HG02973 (cell line): Measurements from ENCODE around the gene RGL2.

Source experiments
- ATAC-seq: cut with Tn5 transposase; IDR thresholded peaks from one replicate; pipeline ENCODE4 v1.9.1; 2021; ENCODE audit warnings: moderate library complexity; ENCODE audit not compliant: unreplicated experiment

Gene RGL2

DNA sequence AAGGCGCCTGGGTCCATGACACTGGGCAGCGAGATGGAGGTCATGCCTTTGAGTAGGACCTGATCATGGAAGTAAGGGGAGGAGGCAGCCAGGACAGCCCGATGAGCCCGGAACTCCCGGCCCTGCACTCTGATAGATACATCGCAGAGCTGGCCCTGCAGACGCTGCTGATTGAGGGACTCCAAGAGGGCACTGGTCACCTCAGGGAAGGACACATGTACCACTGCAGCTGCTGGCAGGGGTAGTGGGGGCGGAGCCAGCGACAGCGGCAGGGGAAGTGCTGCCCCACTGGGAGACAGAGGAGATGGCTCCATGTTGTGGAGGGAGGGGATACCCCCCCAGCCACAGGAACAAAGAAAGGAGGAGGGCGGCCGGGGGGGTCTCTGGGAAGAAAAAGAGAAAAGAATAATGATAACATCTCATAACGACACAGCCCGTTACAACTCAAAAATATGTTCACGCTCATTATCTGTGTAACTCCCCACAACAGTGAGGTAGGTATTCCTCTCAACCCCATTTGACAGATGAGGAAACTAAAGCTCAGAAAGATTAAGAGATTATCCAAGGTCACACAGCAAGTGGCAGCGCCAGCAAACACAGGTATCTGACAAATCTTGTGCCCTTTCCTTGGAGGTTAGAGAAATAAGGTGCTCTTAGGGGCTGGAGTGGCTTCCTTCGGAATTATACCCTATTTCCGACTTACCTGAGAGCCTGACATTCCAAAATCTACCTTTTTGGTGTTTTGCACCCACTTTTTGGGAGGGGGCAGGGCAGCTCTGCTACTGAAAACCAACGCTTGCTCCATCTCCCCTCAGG, 18.1 kb upstream of the RGL2 start:
- no peak for ATAC-seq

DNA sequence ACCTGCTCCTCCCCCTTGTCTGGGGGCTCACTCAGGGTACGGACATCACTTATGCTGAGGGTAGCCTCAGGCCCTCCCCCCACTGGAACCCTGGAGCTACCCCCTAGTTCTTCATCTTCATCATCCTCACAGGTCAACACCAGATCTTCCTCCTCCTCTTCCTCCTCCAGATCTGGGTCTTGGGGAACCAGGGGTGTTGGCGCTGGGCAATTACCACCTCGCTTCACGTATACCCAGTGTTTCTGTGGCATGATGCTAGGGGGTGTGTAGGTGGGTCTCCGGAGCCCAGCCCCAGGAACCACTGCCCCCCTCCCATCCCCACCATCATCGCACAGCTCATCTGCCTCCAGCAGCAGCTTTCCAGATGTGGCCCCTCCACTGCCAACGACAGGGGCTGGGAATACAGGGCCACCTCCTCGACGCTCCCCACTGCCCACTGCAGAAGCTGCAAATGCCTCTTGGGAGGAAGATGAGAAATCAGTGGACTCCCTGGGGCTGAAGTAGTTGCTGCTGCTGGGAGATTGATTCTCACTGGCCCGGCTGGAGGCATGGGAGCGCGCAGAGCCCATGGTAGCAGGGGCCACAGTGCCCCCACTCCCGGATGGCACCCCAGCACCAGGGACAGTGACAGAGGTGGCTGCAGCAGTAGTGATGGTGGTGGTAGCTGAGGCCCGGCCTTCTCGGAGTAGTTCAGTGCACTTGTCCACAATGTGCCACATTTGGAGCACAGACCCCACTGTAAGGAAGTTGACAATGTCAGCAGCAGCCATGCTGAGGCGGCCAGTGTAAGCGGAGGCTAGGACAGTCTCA, 17.3 kb upstream of the RGL2 start:
- no peak for ATAC-seq

DNA sequence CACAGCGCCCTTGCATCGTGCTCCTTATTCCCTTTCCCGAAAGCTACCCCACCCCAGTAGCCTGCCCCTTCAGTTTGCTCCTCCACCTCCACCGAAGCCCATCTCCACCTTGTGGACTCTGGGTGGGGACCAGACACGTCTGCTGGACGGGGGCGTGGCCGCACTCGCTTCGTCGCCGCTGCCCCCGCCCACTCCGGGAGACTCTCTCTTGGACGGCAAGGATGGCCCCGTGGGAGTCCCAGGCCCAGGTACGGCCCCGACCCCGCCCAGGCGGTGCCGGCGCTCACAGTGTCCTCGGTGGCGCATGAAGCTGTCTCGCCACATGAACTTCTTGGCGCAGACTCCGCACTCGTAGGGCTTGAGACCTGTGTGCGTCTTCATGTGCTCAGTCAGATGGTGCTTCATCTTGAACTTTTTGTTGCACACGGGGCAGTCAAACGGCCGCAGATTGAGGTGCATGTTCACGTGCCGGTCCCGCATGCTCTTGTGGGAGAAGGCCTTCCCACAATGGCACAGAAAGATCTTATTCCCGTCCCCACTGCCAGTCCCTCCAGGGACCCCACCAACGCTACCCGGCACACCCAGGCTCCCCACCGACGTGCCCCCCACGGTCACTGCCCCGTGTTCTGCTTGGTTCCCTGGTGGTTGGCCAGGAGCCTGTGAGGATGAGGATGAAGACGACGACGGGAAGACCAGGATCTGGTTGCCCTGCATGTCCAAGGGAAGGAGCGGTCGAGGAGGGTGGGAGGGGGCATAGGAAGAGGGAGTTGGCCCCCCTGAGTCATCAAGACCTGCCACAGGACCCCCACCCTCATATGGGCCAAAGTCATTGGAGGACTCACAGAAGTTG, 16.4 kb upstream of the RGL2 start:
- ATAC-seq, result no peak

DNA sequence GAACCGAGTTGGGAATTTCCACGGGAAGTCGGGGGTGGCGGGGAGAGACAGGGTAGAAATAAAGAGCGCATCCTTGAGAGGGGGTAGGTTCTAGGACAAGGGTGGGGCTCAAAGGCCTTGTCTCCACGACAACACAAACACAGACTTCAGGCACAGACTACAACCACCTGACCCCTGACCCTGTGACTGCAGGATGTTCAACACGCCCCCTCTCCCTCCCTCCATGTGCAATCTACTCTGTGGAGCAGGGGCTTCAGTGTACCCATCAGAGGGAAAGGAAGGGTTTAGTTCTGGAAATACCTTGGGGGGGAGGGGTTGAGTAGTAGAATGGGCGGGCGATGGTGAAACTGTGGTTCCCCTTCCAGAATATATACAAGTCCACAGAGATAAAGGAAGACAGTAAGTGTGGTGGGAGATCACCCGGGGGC, 15.8 kb upstream of the RGL2 start:
- ATAC-seq, result no peak

DNA sequence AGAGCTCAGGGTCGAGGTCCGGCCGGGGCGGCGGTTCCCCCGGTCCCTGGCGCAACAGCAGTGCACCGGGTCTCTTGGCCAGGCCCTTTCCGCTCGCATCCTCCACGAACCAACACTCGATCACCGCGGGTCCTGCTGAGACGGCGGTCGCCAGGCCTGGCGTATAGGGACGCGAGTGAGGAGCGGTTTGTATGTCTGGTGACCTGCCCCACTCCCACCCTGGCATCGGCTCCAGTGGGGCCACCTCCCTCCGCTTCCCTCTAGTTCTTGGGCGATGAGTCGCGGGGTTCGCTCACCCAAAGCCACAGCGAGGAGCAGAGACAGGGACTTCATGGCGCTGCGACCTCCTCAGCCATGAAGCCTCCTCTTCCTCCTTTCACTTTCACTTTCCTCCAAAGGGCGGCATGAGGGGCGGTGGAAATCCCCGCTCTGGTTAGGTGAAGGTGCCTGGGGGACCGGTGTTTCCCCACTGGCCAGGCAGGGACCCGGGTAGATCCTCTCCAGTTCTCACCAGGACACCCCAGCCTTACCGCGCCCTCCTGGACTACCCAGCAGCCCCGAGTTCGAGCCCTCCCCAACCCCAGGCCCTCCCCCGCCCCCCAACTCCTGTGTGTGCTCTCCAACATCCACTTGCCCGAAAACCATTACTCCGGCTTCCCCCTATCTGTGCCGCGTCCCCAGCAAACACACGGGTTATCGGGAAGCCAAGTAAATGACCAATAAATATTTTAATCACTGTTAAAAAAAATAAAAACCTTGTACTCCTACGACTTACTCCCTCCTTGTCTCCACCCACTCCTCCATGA, 15.2 kb upstream of the RGL2 start, which contains the start of gene TAPBP:
Gene TAPBP, minus strand, starts transcription at position 370 of the 806 bp plus-strand sequence. Its CDS starts 37 bp downstream, at position 333.
- ATAC-seq, result no peak

DNA sequence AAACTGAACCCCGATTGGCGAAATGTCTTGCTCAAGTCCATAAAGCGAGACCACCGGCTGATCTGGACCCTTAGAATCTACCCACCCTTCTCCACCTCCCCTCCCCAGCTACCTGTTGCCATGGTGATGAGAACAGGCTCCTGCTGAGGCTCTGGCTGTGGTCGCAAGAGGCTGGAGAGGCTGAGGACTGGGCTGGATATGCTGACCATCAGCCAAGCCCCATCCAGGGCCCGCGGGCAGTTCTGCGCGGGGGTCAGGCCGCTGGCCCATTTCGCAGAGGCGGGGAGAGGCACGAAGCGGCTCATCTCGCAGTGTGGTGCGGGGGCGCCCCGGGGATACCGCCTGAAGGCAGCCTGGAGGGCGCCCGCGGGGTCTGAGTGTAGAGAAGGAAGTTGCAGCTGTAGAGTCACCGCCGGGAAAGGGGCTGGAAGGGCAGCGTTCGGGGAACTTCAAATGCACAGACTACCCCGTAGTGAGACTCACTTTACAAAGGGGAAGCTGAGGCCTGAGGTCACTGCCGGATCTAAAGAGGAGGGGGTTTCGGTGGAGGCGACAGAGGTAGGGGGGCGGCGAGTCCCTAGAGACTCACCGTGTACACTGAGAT, 14.5 kb upstream of the RGL2 start:
- no peak for ATAC-seq

DNA sequence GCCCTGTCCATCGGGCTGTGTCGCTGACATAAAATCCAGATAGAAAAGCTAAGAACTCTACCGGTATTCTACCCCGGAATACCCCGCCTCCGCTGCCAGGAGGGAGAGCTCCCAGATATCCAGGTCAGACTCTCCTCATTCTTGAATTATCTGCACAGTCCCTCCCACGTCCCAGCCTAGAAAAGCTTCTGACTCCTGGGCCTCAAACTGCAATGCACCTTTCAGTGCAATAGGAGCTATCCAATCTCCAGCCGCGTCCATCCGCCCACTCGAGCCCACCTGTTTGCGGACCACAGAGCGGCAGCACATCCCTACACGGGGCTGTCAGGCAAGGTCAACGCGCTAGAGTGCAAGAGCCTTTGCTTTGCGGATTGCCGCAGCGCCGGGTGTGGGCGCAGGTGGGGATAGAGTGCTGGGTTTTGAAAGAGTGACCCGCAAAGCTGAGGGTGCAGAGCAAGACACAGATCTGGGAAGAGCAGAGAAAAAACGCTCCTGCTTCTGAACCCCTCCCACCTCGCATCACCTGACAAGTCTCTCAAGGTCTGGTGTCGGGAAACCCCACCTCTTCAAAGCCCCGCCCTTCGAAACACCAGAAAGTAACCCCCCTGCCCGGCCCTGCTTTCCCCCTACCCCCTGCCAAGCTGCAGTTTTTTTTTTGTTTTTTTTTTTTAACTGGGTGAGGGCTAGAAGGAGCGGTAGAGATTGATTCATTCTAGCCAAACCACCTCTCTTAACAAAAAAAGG, 13.8 kb upstream of the RGL2 start:
- ATAC-seq, result peak; percentile 31

DNA sequence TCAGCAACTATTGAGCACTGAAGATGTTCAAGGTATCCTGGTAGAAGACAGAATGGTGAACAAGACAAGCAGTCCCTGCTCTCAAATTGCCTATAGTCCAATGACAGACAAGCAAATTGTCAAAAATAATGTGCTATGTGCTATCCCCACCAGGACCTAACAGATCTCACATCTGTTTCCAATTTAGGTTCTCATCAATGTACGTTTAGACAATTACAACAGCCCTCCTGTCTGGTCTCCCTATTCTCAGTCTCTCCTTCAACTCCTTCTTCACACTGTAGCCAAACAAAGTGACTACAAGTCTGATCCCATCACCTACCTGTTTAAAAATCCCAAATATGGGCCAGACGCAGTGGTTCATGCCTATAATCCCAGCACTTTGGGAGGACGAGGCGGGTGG, 7.6 kb upstream of the RGL2 start:
- no peak for ATAC-seq

DNA sequence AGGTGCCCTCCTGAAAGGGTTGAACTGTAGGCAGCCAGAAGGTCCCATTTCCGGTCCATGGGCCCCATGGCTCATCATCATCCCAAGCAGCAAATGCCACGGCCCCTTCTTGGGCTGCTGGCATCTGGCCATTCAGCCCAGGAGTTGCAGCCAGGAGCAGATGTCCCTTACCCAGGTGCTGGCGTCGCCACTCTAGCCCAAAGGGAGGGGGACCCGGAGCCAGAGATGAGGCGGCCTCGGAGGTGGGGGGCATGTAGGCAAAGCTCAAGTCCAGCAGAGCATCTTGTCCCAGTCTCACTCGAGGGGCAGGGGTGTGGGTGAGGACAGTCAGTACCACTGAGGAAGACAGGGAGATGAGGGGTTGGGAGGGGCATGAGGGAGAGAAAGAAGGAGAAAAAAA, 6.3 kb upstream of the RGL2 start:
- ATAC-seq, result no peak

DNA sequence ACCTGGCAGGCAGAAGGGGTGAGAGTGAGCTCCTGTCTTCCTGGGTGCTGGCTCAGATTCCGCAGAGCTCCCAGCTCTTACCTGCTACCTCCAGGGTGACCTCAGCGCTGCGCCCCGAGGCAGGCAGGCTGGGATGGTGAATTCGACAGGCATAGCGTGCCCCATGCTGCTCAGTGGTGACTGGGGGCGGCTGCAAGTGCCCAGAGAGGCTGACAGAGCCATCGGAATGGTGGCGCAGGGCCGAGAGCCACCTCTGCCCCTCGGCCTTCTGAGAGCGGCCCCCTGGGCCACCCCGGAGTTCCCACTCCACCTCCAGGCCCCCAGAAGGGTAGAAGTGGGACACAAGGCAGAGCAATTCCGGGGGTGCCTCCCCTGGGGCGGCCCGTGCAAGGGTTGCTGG, 5.5 kb upstream of the RGL2 start:
- ATAC-seq, result no peak

DNA sequence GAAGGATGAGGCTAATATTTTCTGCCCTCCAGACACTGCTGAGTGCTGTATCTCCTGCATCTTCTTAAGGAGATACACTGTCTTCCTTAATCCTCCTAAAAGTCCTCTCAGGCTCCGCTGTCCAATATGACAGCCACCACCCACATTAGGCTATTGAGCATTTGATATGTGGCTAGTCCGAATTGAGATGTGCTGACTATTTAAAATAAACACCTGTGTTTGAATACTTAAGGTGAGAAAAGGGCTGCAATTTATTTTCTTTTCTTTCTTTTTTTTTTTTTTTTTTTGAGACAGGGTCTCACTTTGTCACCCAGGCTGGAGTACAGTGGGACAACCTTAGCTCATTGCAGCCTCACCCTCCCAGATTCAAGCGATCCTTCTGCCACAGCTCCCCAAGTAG, 3.1 kb upstream of the RGL2 start:
- no peak for ATAC-seq

DNA sequence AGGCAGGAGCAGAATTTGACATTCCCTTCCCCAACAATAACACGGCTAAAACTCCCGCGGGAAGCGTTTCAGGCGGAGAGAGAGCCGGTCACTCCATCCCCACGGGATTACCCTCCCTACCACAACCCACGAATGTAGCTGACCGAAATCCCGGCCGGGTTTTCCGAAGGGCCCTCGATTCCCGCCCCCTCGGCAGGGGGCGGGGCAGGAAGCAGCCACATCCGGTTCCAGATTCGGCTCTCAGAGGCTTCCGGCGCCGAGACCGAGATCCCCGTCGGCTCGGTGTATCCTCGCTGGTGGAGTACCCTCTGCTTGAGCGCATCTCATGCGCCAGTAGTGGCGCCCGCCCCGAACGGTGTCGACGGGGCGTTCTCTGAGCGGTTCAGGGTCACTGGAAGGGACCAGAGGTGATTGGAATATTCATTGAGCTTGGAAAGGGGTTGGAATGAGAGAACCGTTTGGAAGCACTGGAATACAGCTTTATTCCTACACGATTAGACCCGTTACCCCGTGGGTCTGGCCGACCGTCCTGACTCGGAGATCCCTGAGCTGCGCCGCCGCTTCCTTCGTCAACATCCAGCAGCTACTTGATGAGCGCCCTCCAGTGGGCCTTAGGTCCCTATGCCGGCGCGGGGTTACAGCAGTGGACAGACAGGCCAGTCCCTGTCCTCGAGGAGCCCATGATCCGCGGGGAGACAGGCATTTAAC, 649 bp upstream of the RGL2 start:
- peak; percentile 61 for ATAC-seq

DNA sequence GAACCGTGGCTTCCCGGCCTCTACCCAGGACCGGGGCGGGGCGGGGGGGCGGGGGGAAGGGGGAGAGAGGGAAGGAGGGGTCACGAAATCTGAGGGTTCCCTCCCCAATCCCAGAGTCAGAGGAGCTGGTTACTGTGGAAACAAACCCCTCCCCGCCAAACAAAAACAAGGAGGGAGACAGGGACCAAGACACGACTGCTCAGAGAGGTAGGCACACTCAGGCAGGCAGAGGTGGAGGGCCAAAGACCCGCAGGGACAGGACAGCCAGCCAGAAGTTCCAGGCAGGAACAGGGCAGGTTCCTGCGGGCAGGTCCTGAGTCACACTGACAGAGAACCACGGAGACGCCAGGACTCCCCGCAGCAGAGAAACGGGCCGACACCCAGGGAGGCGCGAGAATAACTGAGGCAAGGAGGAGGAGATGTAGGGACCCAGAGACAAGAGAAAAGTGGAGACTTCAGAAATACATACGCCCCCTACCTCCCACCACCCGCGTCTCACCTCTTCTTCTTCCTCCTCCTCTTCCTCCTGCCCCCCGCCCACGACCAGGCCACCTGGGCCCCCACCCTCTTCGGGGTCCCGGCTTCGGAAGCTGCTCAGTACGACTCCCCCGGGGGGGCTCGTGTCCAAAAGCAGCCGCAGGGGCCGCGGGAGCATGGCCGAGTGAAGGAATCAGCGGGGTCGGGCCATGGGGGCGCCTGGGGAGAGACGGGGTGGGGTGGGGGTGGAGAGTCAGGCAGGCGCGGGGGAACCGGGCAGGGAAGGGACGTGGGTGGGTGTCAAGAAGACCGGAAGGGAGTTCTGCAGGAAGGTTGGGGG, 578 bp downstream of the RGL2 start:
- ATAC-seq, result no peak

DNA sequence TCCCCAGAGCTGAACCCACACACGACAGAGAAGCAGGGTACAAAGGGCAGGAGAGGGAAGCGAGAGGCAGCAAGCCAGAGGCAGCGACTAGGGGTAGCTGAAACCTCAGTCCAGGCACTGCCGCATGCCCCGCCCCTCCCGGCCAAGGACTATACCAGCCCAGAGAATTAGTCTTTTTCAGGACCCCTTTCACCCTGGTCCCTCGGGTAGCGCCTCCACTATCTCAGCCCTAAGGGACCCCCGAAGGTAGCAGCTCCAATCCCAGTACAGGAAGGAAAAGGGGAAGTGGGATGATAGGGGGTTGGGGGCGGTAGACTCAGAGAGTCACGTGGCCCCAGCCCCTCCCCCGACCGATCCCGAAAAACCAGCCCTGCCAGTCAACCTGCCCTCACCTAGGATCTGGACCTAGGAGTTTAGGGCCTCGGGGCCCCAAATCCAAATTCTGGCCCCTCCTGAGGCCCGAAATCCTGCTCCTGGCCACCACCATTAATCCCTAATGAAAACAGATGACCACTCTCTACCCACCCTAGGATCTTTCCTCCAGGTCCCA, 1.3 kb downstream of the RGL2 start:
- no peak for ATAC-seq

DNA sequence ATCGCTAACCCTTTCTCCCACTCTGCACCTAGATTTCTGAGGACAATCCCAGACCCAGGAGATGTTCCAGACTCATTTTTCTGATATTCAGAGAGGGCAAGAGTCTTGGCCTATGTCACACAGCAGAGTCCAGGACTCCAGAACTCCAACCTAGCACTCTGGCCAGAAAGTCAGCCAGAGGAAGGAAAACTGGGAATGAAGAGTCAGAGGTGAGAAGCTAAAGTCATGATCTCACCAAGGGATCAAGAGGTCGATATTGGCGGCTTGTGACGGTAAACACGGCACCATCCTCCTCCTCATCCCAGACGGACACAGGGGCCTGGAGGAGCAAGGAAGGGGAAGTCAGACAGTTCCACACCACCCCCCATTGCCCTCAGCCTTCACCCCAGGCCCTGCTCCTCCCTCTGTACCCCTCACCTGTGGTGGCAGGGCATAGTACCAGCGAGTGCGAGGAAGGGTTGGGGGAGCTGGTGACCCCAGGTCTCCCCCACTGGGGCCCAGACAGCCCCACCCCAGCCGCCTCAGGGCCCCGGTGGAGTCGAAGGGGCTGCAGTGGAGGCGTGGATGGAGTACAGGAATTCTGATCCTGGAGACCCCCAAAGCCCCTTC, 1.8 kb downstream of the RGL2 start:
- no peak for ATAC-seq

DNA sequence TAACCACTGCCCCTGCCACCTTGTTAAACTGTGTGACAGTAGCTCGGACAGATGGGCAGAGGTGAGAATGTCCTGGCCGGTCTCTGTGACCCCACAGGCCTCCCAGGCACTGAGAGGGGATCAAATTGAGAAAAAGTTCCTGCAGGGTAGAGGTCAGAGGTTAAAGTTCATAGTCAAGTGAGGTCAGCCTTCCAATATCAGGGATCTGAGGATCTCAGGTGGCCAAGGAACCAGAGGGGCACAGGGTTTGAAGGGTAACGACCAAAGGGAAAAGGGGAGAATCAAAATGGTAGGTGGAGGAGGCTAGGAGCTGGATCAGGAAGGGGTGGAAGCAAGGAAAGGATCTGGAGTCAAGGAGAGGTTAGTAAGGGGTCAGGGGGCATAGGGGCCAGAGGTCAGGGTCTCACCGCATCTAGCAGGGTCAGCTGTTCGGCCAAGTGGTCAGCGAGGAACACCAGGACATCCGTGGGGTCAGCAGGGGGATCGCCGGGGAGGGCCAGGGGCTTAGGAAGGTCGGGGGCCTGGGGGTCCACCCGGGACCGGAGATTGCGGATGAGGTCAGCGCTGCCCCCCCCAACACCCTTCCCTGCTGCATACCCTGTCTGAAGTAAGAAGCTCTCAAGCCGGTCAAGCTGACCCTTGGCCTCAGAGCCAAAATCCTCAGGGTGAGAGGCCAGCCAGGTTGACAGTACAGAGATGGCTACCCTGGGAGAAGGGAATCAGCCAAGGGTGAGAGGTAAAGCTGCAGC, 2.9 kb downstream of the RGL2 start:
- no peak for ATAC-seq
